ENCODE results near the gene TENM4.
"Not testable (repeated sequence)": the region's sequence is repeated elsewhere in the genome, so short reads cannot be mapped to it uniquely, and the experiment has no call there.

TENM4 gene

DNA sequence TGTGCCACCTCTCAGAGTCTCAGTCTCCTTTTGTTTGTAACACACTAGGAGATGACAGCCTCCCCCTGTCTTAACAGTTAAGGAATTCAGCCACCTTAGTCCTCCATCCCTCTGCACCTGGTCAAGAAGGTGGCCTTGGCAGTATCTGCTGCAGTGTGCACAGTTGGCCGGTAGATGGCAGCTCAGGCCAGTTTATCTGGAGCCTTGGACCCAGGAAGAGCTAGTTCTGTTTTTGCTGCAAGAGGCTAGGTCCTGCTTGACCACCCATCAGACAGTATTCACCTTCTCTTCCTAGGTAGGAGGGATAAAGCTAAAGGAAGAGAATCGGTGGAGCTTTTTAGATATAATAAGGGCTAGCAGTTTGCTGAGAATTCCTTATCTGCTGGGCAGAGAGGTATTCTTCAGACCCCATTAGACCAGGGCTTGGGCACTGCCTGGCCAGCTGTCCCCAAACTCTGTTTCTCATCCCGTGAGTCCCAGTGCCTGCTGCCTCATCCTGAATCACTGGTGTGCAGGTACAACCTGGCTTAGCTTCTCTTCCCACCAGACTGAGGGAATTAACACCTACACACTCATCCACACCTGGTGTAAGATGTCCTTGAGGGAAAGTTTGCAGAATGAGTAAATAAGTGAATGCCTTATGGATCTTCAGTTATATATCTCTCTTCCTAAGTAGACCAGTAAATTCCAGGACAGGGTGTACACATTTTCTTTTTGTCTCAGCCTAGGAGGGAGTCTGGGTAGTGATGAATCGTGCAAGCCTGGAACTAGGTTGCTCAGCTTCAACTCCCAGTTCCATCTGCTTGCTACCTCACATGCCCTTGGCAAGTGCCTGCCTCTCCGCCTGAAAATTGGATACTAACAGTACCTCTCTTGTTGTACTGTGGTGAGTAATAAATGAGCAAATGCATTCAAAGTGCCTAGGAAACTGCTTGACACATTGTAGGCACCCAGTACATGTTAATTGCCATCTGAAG, 795.3 kb downstream of the TENM4 start:
- DNase-seq, result peak; percentile 84
- TF ChIP-seq, protein P1, sequence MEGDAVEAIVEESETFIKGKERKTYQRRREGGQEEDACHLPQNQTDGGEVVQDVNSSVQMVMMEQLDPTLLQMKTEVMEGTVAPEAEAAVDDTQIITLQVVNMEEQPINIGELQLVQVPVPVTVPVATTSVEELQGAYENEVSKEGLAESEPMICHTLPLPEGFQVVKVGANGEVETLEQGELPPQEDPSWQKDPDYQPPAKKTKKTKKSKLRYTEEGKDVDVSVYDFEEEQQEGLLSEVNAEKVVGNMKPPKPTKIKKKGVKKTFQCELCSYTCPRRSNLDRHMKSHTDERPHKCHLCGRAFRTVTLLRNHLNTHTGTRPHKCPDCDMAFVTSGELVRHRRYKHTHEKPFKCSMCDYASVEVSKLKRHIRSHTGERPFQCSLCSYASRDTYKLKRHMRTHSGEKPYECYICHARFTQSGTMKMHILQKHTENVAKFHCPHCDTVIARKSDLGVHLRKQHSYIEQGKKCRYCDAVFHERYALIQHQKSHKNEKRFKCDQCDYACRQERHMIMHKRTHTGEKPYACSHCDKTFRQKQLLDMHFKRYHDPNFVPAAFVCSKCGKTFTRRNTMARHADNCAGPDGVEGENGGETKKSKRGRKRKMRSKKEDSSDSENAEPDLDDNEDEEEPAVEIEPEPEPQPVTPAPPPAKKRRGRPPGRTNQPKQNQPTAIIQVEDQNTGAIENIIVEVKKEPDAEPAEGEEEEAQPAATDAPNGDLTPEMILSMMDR (IDR thresholded peaks at IDR 0.05), result peak; percentile 96

DNA sequence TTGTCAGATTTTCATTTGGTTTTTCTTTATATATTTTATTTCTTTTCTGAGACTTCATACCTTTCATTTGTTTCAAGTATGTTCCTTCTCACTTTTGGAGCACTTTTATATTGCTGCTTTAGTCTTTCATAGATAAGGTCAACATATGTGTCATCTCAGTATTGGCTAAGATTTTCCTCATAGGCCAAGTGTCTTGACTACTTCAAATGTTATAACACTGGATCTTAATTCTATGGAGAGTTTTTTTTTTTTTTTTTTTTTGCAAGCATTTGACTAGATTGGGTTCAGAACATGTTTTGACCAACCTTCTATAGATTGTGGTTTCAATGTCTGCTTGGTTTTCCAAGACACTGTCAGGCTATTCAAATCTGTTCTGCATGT, 797.2 kb downstream of the TENM4 start:
- TF ChIP-seq, protein P1 (IDR thresholded peaks at IDR 0.05), result no peak
- peaks cover 2% of the 10 kb centered on the region for H3K4me1 Mint-ChIP-seq
- no peaks in the 10 kb centered on the region for H3K9me3 Mint-ChIP-seq
- no peak overlapping the region for H3K27ac Mint-ChIP-seq
- no peak overlapping the region for H3K4me3 Mint-ChIP-seq
- no peak for DNase-seq
- no peaks in the 10 kb centered on the region for H3K27me3 Mint-ChIP-seq (ENCODE audit: low read depth, poor library complexity)
- H3K36me3 Mint-ChIP-seq (ENCODE audit: low read depth), result no peaks in the 10 kb centered on the region

More for the DNA sequence above, 795.3 kb downstream of the TENM4 start:
- Mint-ChIP-seq H3K9me3 (no peaks in the 10 kb centered on the region), H3K4me1 (peaks cover 16% of the 10 kb centered on the region), H3K36me3 (ENCODE audit: low read depth) (no peaks in the 10 kb centered on the region), H3K27ac (no peak overlapping the region), H3K4me3 (no peak overlapping the region), H3K27me3 (ENCODE audit: low read depth, poor library complexity) (peaks cover 5% of the 10 kb centered on the region)

DNA sequence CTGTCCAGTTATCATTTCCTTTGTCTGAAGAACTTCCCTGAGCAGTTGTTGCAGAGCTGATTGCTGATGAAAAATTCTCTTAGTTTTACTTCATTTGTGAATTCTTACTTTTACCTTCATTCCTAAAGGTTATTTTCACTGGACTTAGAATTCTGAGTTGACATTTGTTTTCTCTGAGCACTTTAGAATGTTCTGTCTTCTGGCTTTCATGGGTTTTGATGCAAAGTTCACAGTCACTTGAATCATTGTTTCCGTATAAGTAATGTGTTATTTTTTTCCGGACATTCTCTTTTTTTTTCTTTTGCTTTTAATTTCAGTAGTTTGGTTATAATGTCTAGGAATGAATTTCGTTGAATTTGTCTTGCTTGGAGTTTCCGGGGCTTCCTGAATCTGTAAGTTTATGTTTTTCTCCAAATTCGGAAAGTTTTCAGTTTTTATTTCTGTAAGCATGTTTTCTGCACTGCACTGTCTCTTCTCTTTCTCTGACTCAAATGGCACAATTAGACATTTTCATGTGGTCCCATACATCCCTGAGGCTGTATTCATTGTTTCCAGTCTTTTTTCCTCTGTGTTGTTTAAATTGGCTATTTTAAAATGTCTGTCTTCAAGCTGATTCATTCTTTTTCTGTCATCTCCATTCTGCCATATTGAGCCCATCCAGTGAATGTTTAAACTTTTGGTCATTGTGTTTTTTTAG, 797.7 kb downstream of the TENM4 start:
- TF ChIP-seq, protein P1 (IDR thresholded peaks at IDR 0.05), result no peak
- DNase-seq, result no peak
- Mint-ChIP-seq H3K4me1 (no peaks in the 10 kb centered on the region), H3K27ac (no peak overlapping the region), H3K9me3 (peaks cover 4% of the 10 kb centered on the region), H3K4me3 (no peak overlapping the region), H3K36me3 (ENCODE audit: low read depth) (no peaks in the 10 kb centered on the region), H3K27me3 (ENCODE audit: low read depth, poor library complexity) (peaks cover 2% of the 10 kb centered on the region)

DNA sequence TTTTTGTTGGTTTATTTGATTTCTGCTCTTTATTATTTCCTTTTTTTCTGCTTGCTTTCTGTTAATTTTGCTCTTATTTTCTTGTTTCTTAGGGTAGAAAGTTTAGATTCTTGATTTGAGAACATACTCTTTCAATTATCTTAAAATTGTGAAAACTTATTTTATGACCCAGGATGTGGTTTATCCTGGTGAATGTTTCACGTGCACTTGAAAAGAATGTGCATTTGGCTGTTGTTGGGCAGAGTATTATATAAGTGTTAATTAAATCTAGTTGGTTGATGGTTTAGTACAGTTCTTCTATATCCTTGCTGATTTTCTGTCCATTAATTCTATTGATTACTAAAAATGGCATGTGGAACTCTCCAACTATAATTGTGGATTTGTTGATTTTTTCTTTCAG, 799.3 kb downstream of the TENM4 start:
- no peak overlapping the region for H3K4me3 Mint-ChIP-seq
- peaks cover 3% of the 10 kb centered on the region for H3K27me3 Mint-ChIP-seq (ENCODE audit: low read depth, poor library complexity)
- H3K9me3 Mint-ChIP-seq, result peaks cover 15% of the 10 kb centered on the region
- no peak overlapping the region for H3K27ac Mint-ChIP-seq
- DNase-seq, result no peak
- TF ChIP-seq, protein P1 (IDR thresholded peaks at IDR 0.05), result no peak
- no peaks in the 10 kb centered on the region for H3K4me1 Mint-ChIP-seq
- no peaks in the 10 kb centered on the region for H3K36me3 Mint-ChIP-seq (ENCODE audit: low read depth)

- Mint-ChIP-seq H3K27ac (no peak overlapping the region), H3K4me3 (no peak overlapping the region), H3K27me3 (ENCODE audit: low read depth, poor library complexity) (peaks cover 3% of the 10 kb centered on the region), H3K4me1 (no peaks in the 10 kb centered on the region), H3K36me3 (ENCODE audit: low read depth) (no peaks in the 10 kb centered on the region), H3K9me3 (peaks cover 30% of the 10 kb centered on the region)
- TF ChIP-seq, protein P1 (IDR thresholded peaks at IDR 0.05), result no peak
- DNase-seq, result no peak
Measured at GRCh38 chr11:78638704-78639380, 802.0 kb downstream of the TENM4 start.

- not testable (repeated sequence) for DNase-seq; H3K27me3 Mint-ChIP-seq (ENCODE audit: low read depth, poor library complexity); H3K27ac Mint-ChIP-seq; H3K4me1 Mint-ChIP-seq; H3K36me3 Mint-ChIP-seq (ENCODE audit: low read depth); H3K4me3 Mint-ChIP-seq
- peaks cover 32% of the 10 kb centered on the region for H3K9me3 Mint-ChIP-seq
Measured at GRCh38 chr11:78637527-78637926, 803.3 kb downstream of the TENM4 start.

Measured in nephron progenitor cell (in vitro differentiated cells).